Brain microvascular endothelial cell (primary cell): ENCODE results near the gene C3orf20.

Experiments
- DNase-seq: peaks from one replicate; pipeline ENCODE4 v3.0.0-alpha.2; 2020
- H3K27ac ChIP-seq: fragments of 250-450 bp; sonication (Bioruptor Pico); 2 replicates; pipeline ENCODE4 v1.5.1; 2020; ENCODE audit warnings: mild to moderate bottlenecking, moderate library complexity
- H3K27me3 ChIP-seq: fragments of 250-450 bp; sonication (Bioruptor Pico); replicated peaks from 2 replicates; pipeline ENCODE4 v1.5.1; 2020; ENCODE audit warnings: mild to moderate bottlenecking
- H3K36me3 ChIP-seq: fragments of 250-450 bp; sonication (Bioruptor Pico); replicated peaks from 2 replicates; pipeline ENCODE4 v1.5.1; 2020; ENCODE audit warnings: mild to moderate bottlenecking
- H3K4me3 ChIP-seq: 2 replicates; pipeline ENCODE4 v1.5.1; 2011; ENCODE audit warnings: low read depth, mild to moderate bottlenecking, control low read depth, low read length, moderate library complexity
- CTCF ChIP-seq: IDR thresholded peaks from 2 replicates; pipeline ENCODE4 v1.5.1; 2011; ENCODE audit warnings: low read depth, mild to moderate bottlenecking, moderate library complexity, low read length, control low read depth, inconsistent platforms; ENCODE audit errors: missing control alignments
- in situ Hi-C: cut with HindIII; loops from 2 replicates; pipeline ENCODE4 v1.10.0; 2017; ENCODE audit warnings: low sequenced_read_pairs, low pct_ligation_motif_present

The C3orf20 gene

GRCh38 chr3:14762701-14763100 lies 87.8 kb downstream of the C3orf20 start:
- in situ Hi-C loops, result no loop called here
- H3K36me3 ChIP-seq, result no peaks in the 10 kb centered on the region
- TF ChIP-seq CTCF, result no peak

GRCh38 chr3:14764331-14765059 lies 89.6 kb downstream of the C3orf20 start:
- H3K36me3 ChIP-seq, result no peaks in the 10 kb centered on the region
- H3K27ac ChIP-seq, result no peak overlapping the region
- H3K27me3 ChIP-seq, result no peaks in the 10 kb centered on the region
- H3K4me3 ChIP-seq, result no peak overlapping the region
- no peak for DNase-seq
- in situ Hi-C loops, result no loop called here
- TF ChIP-seq CTCF, result no peak

More at GRCh38 chr3:14762701-14763100, 87.8 kb downstream of the C3orf20 start:
- H3K4me3 ChIP-seq, result no peak overlapping the region
- no peak overlapping the region for H3K27ac ChIP-seq
- no peaks in the 10 kb centered on the region for H3K27me3 ChIP-seq
- DNase-seq, result no peak

GRCh38 chr3:14765060-14765400 lies 90.1 kb downstream of the C3orf20 start:
- in situ Hi-C loops, result no loop called here
- DNase-seq, result no peak
- Histone ChIP-seq H3K27ac (no peak overlapping the region), H3K27me3 (no peaks in the 10 kb centered on the region), H3K36me3 (no peaks in the 10 kb centered on the region), H3K4me3 (no peak overlapping the region)
- TF ChIP-seq CTCF, result no peak

DNA sequence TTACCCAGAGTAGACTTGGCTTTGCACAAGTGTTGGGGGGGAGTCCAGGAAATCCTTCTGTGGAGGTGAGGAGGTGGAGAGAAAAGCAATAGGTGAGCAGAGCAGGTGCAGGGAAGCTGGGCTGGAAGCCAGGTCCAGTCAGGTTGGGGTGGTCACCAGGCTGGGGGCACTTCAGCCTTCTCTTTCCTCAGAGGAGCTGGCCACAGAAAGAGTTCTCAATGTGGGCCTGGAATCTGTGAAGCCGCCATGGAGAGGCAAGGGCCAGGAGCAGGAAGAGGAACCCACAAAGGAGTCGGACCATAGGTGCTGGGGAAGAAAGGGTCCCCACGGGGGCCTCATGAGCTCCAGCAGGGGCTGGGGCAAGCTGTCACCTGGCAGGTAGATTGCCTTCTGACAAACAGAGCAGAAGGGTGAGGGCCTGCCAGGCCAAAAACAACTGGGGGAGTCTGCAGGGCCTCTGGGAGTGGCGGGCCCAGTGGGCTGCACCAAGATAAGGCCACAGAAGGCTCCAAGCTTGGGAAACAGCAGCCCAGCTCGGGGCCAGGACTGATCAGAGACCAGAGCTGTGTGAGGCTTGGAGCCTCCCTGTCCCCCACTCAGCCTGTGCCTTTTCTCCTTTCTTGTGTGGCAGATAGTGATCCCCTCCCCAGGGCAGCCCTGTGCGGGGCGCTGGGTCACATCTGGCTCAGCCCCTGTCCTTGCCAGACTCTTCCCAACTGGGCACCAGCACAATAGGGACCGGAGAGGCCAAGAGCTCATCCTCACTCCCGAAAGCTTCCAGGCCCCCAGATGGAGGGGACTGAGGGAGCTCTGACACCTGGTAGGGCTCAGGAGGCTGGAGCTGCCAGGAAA lies 90.9 kb downstream of the C3orf20 start:
- no peak for TF ChIP-seq CTCF
- H3K36me3 ChIP-seq, result no peaks in the 10 kb centered on the region
- in situ Hi-C loops, result no loop called here
- DNase-seq, result no peak
- H3K4me3 ChIP-seq, result no peak overlapping the region
- no peak overlapping the region for H3K27ac ChIP-seq
- no peaks in the 10 kb centered on the region for H3K27me3 ChIP-seq

GRCh38 chr3:14766428-14767244 lies 91.7 kb downstream of the C3orf20 start:
- TF ChIP-seq CTCF, result no peak
- Histone ChIP-seq H3K36me3 (no peaks in the 10 kb centered on the region), H3K4me3 (no peak overlapping the region), H3K27me3 (no peaks in the 10 kb centered on the region), H3K27ac (no peak overlapping the region)
- in situ Hi-C loops, result no loop called here
- no peak for DNase-seq
